ENCODE data around the gene PLA2G6. TPM values are rescaled to one million over a fixed set of nuclear protein-coding genes. Genes with fewer than 3 reads are reported as not detected.

PLA2G6 gene
- total RNA-seq, 1 donor from 2014 or later: 13.5 TPM

- no peak overlapping the region for H3K4me3 ChIP-seq (ENCODE audit: low read depth, low read length)
- DNase-seq (ENCODE audit: low read depth): no peak
- no peak for TF ChIP-seq CTCF (conservative IDR thresholded peaks at IDR 0.05; ENCODE audit: low read depth, low read length)
Observed at GRCh38 chr22:38219632-38220031, 38.0 kb upstream of the PLA2G6 start.

DNA sequence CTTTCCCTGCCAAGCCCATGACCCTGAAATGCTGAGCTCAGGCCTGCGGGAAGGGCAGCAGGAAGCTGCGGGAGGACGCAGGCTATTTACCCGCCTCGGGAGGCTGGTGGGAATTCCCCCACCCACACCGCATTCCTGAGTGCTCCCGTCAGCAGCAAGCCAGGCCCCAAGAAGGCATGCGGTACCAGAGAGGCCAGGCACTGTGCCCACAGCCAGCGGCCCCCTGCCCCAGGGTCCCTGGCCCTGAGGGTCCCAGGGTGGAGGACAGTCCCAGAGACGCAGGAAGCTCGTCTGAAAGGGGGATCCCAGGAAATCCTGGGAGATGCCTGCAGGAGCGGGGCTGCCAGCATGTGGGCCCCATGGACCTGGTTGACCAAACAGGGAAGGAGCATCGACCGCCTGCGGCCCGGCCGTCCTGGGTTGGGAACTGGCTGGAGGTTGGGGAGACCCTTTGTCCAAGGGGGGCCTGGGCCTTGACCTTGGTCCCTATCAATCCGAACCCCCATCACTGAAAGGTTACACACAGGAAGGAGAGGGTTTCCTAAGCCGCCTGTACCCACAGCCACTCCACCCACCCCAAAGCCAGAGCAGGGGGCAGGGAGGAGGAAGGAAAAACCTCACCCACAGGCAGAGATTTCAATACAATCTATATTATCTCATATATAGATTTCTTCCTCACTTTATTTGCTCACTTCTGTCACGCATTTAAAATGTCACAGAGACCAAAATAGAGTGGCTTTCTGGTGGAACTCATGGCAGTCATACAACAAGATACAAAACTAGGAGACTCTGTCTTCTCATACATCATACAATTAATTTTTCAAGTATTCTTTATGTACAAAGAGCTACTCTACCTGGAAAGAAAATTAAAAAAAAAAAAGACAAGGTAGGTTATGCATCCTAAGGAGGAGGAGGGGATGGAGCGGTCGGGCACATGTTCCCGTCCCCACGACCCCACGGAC is 37.3 kb upstream of the PLA2G6 start:
- no peak for TF ChIP-seq CTCF (conservative IDR thresholded peaks at IDR 0.05; ENCODE audit: low read depth, low read length)
- H3K4me3 ChIP-seq (ENCODE audit: low read depth, low read length): no peak overlapping the region
- DNase-seq (ENCODE audit: low read depth): peak; percentile 67

GRCh38 chr22:38215156-38216038 is 33.8 kb upstream of the PLA2G6 start:
- TF ChIP-seq CTCF (conservative IDR thresholded peaks at IDR 0.05; ENCODE audit: low read depth, low read length): no peak
- DNase-seq (ENCODE audit: low read depth): no peak
- no peak overlapping the region for H3K4me3 ChIP-seq (ENCODE audit: low read depth, low read length)

GRCh38 chr22:38214302-38215056 is 32.8 kb upstream of the PLA2G6 start:
- no peak overlapping the region for H3K4me3 ChIP-seq (ENCODE audit: low read depth, low read length)
- no peak for DNase-seq (ENCODE audit: low read depth)
- TF ChIP-seq CTCF (conservative IDR thresholded peaks at IDR 0.05; ENCODE audit: low read depth, low read length): no peak

GRCh38 chr22:38213990-38214301 is 32.3 kb upstream of the PLA2G6 start:
- H3K4me3 ChIP-seq (ENCODE audit: low read depth, low read length): no peak overlapping the region
- no peak for DNase-seq (ENCODE audit: low read depth)
- TF ChIP-seq CTCF (conservative IDR thresholded peaks at IDR 0.05; ENCODE audit: low read depth, low read length): no peak

DNA sequence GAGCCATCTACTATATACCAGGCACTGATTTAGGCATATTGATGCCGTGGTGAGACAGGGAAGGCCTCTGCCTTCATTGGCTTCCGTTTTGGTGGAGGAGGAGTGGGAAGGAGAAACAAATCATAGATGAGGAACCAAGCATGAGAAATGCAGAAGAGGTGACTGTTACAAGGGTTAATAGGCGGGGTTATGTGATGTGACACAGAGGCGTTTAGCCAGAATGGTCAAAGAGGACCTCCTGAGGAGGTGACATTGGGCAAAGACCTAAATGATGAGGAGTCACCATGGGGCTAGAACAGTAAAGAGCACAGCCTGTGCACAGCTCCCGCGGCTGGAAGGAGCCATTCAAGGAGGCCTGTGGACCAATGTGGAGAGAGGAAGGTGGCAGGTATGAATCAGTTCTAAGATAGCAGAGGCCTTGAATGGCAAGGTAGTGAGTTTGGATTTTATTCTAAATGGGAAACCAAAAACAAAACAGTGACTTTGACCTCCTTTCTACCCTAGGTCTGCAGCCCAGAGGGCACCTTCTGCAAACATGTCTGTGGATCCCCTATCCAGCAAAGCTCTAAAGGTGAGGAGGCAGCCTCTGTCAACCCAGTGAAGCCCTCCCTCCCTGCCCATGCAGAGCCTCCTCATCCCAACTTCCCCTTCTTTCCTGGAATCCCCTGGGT is 31.8 kb upstream of the PLA2G6 start:
- DNase-seq (ENCODE audit: low read depth): no peak
- no peak for TF ChIP-seq CTCF (conservative IDR thresholded peaks at IDR 0.05; ENCODE audit: low read depth, low read length)
- no peak overlapping the region for H3K4me3 ChIP-seq (ENCODE audit: low read depth, low read length)
